Loucy (cell line): ENCODE measurements around the gene TMTC3.

ENCODE experiments used
- CTCF ChIP-seq: fragments of 200-600 bp; sonication (generic); conservative IDR thresholded peaks from 2 replicates; pipeline ENCODE4 v1.5.1; 2014; ENCODE audit warnings: mild to moderate bottlenecking, antibody characterized with exemption, low read length
- EZH2phosphoT487 ChIP-seq: fragments of 200-600 bp; IDR thresholded peaks from 2 replicates; pipeline ENCODE4 v1.6.1; 2018; ENCODE audit warnings: antibody characterized with exemption, mild to moderate bottlenecking, moderate library complexity, borderline replicate concordance

- TF ChIP-seq CTCF: peak; percentile 68
- TF ChIP-seq EZH2phosphoT487: no peak
These were observed 30.9 kb upstream of the TMTC3 start for GRCh38 chr12:88111074-88111652.
